ENCODE results near the gene CREB3L2.

Gene CREB3L2

GRCh38 chr7:137967143-137968018 is 34.5 kb downstream of the CREB3L2 start:
- no peak for FAIRE-seq

DNA sequence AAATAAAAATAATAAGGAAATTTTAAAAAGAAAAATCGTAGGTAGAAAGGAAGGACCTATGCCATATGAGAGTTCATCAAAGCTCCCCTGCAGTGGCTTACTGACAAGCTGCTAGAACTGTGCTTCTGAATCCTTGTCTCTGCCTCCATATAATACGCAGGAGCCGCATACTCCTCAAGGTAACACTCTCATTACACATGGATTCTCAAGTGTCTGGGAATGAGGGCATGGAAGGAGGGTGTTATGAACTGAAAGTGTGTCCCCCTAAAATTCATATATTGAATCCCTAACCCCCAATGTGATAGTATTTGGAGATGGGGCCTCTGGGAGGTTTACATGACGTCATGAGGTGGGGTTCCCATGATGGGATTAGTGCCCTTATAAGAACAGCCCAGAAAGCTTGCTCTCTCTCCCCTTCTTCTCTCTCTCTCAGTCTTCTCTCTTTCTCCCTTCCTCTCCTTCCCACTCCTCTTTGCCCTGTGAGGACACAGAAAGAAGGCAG is 35.2 kb downstream of the CREB3L2 start:
- no peak for FAIRE-seq

DNA sequence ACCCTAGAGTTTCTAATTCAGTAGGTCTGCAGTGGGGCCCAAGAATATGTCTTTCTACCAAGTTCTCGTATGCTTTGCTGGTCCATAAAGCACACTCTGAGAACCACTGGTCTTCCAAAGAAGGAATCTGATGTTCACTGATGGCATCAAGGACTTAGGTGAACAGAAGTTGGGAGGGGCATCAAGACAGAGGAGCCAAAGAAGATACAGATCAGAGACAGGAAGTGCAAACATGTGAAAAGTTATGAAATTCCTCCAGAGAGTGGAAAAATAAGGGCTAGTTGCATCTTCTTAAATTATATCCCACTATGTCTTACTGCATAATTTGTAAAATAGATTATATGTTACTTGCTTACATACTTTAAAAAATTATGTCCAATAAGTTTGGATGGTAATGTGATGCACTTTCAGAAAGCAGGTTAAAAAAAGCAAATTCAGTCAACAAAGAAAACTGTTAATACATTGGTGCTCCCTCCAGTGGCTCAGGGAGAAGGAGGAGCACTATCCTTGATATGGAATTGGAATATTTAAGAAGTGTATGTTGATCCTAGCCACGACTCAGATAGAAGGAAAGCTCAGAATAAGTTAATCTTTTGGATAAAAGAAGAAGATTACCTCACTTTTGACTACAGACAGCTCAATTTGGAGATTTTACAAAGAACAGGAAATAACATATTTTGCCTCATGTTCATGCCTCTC is 35.8 kb downstream of the CREB3L2 start:
- FAIRE-seq, result no peak

DNA sequence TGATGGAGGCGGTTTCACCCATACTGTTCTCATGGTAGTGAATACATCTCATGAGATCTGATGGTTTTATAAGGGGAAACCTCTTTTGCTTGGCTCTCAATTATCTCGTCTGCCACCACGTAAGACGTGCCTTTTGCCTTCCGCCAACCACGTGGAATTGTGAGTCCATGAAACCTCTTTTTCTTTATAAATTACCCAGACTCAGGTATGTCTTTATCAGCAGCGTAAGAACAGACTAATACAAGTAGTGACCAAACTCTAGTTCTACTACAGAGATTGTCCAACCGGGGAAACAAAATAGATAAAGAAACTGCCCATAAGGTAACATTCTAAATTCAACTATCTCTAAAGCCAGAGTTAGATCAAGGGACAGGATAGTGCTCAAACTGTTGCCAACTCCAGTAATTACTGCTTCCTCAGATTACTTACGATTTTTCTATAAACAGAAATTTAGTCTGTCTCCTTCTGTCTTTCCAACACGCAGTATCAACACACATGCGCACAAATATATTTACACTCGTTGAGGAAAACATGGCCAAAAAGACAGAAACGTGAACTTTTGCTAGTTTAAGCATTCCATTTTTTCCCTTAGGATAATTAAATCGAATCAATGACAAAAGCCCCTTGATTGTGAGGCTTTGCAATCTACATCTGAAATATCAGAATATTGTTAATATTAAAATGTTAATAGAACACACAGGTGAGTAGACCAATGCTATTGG is 36.9 kb downstream of the CREB3L2 start:
- no peak for FAIRE-seq

DNA sequence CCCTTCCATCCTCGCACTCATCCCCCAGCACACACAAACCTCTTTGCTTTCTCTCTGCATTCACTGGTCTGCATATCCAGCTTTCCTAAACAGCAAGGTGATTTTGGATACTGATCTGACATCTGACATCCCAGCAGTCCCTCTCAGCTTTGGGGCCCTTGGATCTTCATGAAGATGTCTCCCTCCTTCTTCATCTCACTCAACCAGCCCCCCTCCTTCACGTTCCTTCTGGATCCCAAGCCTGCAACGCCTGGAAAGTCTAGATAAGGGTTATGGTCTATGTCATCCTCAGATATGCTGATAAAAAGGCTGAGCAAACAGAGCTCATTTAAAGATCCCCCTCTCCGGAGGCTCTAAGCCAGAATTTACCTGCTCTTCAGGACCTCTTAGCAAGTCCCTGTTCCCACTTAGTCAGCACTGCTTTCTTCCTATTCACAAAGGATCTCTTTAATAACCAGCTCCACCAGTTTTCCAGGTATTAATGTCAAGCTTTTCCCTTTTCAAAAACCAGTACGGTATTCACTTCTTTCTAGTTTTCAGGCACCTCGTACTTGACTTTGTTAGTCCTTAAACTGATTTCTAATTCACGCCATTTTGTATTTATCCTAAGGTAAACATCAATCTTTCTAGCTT is 38.9 kb downstream of the CREB3L2 start:
- no peak for FAIRE-seq

- FAIRE-seq, result no peak
These were observed 39.4 kb downstream of the CREB3L2 start for GRCh38 chr7:137962491-137962874.

- no peak for FAIRE-seq
These were observed 40.4 kb downstream of the CREB3L2 start for GRCh38 chr7:137961200-137962177.

GRCh38 chr7:137960020-137960419 is 41.9 kb downstream of the CREB3L2 start:
- no peak for FAIRE-seq

DNA sequence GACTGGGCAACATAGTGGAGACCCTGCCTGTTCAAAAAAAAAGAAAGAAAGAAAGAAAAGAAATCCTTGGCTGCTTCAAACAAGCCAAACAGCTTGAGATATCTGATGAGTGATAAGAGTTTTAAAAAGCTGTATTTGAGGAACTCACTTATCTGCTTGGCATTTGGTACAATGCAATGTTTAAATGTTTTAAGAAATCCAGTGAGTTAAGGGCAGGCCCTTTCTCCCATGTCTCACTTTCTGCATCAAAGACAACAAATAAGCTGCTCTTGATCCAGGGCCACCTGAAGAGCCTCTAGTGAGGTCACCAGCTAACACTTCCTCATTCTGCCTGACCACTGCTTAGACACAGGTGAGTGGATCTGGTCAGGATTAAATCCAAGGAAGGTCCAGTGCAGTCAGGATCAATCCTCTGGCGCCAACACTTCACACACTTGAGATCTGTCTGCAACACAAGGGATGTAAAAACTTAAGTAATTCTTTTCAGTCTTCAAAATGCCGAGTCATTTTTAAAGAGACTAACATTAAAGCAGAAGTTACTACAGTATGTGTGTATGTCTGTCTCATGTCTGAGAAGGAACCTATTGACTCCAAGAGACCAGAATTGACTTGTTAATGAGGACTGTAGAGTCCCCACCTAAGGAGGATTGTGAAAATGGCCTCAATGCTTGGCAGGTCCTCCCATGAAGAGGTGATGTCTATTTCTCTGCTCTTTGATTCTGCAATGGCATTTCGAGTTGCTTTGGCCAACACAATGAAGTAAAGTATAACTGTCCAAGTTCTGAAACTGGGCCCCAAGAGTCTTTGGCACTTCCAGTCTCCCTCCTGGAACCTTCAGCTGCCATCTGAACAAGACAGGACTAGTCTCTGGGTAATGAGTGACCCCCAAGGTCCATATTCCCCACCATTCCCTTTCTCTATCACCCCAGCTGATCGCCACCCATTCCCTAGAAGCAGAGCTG is 43.1 kb downstream of the CREB3L2 start:
- FAIRE-seq, result no peak

GRCh38 chr7:137957887-137958286 is 44.0 kb downstream of the CREB3L2 start:
- FAIRE-seq, result no peak

DNA sequence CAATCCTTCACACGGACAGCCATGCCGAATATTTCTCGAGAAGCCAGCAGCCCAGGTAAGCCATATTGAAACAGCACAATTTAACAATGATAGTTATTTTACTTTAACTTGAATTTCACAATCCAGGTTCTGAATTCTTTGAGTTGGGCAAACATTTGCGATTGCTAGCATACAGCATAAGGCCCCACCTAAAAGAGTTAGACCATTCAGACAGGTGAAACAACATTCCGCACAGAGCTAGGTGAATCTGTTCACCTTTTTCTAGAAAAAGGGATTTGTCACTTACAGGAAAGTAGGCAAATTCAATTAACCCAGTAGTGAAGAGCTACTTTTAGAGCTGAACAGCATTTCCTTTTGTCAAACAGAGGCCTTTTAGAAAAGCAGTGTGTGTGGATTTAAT is 45.3 kb downstream of the CREB3L2 start:
- no peak for FAIRE-seq

GRCh38 chr7:137956183-137956582 is 45.7 kb downstream of the CREB3L2 start:
- no peak for FAIRE-seq

- no peak for FAIRE-seq
These were observed 47.3 kb downstream of the CREB3L2 start for GRCh38 chr7:137954614-137955013.

DNA sequence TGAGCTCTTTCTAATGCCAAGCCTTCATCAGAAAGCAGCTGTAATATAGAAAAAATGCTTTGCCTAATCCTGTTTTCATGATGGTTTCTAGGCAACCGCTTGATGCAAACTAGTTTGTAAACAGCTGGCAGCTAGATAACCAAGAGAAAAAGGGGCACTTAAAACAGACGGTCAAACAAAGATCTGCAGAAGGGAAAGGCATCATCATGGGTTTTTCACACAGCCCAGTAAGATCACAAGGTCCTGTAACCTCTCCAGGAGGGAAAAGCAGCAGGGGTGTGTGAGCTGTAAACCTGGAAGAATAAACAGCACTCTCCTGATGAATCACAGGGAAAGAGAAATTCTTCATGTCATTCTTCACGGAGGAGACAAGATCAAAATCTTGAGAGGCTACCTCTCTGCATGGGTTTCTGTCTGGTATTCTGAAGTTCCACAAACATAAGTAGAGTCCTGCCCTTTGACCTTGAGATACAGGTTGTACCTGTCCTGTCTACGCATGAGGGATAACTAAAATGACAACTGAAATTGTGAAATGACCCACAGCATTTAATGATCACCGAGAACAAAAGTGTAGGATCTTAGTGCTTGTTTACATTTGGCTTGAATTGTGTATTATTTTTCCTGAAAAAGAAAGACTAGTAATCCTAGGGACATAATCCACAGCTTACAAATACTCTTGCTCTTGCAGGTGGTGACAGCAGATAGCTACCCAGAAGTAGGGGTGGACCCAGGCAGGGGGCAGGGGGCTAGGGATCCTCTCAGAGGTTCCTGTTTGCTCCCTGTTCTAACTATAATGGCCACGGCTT is 48.0 kb downstream of the CREB3L2 start:
- no peak for FAIRE-seq

DNA sequence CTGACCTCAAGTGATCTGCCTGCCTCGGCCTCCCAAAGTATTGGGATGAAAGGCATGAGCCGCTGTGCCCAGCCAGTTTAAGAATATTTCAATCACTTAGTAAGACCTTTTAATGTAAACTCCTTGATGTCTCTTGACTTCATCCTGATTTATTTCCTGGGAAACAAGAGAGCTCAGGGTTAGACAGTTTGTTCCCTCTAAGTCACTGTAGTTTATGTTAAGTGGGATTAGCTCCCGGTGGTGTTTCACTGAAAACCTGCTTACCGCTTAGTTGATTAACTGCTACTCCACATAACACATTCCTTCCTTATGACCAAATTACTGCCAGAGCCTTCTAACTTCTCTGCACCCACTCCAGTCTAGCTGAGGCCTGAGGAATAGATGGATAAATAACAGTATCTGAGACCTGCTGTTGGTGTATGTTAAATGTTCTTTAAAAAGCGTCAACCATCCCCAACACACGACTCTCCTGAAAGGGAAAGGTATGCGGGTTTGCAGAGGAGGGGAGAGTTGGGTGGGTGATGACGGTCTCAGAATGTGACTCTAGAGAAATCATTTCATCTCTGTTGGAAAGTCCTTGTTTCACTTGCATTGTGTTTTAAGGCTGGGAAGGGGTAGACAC is 48.7 kb downstream of the CREB3L2 start:
- no peak for FAIRE-seq

GRCh38 chr7:137952426-137952805 is 49.5 kb downstream of the CREB3L2 start:
- no peak for FAIRE-seq

- no peak for FAIRE-seq
These were observed 50.0 kb downstream of the CREB3L2 start for GRCh38 chr7:137951700-137952425.

DNA sequence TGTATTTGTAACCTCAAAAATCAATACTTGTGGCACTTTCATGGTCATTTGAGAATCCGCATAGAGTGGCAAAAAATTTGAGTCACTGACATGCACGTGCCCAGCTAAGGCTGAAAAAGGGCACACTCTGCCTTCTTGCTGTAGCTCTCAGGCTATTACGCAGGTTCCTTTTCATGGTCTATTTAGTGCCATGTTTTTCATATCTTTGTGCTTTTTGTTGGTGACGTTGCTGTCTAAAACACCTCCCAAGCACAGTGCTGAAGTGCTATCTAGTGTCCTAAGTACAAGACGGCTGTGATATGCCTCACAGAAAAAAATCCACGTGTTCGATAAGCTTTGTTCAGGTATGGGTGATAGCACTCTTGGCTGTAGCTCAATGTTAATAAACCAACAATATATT is 50.9 kb downstream of the CREB3L2 start:
- FAIRE-seq, result no peak

DNA sequence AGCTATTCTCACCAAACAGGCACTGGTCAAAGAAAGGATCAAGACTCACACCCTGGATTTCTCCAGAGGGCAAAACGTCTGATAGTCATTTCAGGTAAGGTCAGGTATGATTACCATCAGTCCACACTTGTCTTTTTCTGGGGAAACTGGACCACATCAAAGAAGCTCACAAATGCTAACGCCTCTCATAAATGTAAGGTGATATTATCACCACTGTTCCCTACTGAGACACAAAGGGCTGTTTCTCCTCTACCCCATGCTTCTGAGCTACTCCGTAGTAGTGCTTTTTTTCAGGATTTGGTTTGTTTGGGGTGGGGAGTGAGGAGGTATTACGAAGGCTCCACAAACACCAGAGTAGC is 51.6 kb downstream of the CREB3L2 start:
- FAIRE-seq, result no peak

All from A204.1 (cell line).